HepG2 (cell line): ENCODE results near the gene CBLC. TPM values are rescaled to one million over a fixed set of nuclear protein-coding genes. Genes with fewer than 3 reads are reported as not detected.

Experiments
- AKNA ChIP-seq: sonication (generic); formaldehyde crosslinking; IDR thresholded peaks from 2 replicates; pipeline ENCODE4 v1.4.0; 2020; ENCODE audit warnings: missing genetic modification reagents, borderline replicate concordance
- ARNT2 ChIP-seq: sonication (generic); formaldehyde crosslinking; IDR thresholded peaks from 2 replicates; pipeline ENCODE4 v1.8.0; 2022; ENCODE audit warnings: mild to moderate bottlenecking, low read depth, missing genetic modification reagents, moderate library complexity
- MAX ChIP-seq: IDR thresholded peaks from 2 replicates; pipeline ENCODE4 v1.6.1; 2012; ENCODE audit warnings: inconsistent platforms
- MIER2 ChIP-seq: IDR thresholded peaks from 2 replicates; pipeline ENCODE4 v1.6.1; 2016; ENCODE audit warnings: missing biosample characterization, missing genetic modification reagents
- MXD4 ChIP-seq: IDR thresholded peaks from 2 replicates; pipeline ENCODE4 v1.6.1; 2016; ENCODE audit warnings: mild to moderate bottlenecking, missing biosample characterization, missing genetic modification reagents
- MYC ChIP-seq: sonication (generic); formaldehyde crosslinking; IDR thresholded peaks from 2 replicates; pipeline ENCODE4 v1.9.0; 2021; ENCODE audit warnings: missing genetic modification reagents, borderline replicate concordance
- RELA ChIP-seq: sonication (generic); formaldehyde crosslinking; IDR thresholded peaks from 2 replicates; pipeline ENCODE4 v1.4.0; 2020; ENCODE audit warnings: missing genetic modification reagents
- ZNF253 ChIP-seq: sonication (generic); formaldehyde crosslinking; IDR thresholded peaks from 2 replicates; pipeline ENCODE4 v1.8.0; 2022; ENCODE audit warnings: mild to moderate bottlenecking, missing genetic modification reagents, borderline replicate concordance
- ZNF710 ChIP-seq: sonication (generic); formaldehyde crosslinking; IDR thresholded peaks from 2 replicates; pipeline ENCODE4 v1.5.0; 2020; ENCODE audit warnings: mild to moderate bottlenecking, missing genetic modification reagents, borderline replicate concordance
- ZNF883 ChIP-seq: sonication (generic); formaldehyde crosslinking; IDR thresholded peaks from 2 replicates; pipeline ENCODE4 v1.5.1; 2020; ENCODE audit warnings: mild to moderate bottlenecking, missing genetic modification reagents; ENCODE audit errors: not compliant biosample characterization
- polyA plus RNA-seq, 8 experiments: library from polyadenylated mRNA; depleted of rRNA in 3 of 8; stranded (reverse) in 7 of 8; unstranded in 1 of 8; fragments of >200 nt; fragmentation: Illumina TruSeq in 4 of 8; extraction: Trizol in 4 of 8; gene quantifications; 2 replicates each; pipeline versions ENCODE4 v1.2.1 to v1.2.3, GENCODE V29; 2011 to 2016; ENCODE audit warnings: low read depth in 4 of 8, missing spikeins in 1 of 8, mixed read lengths in 1 of 8; ENCODE audit not compliant: insufficient read depth in 1 of 8
- total RNA-seq, 5 experiments: library from RNA; depleted of rRNA; stranded (reverse); fragments of >200 nt; fragmentation: Illumina TruSeq; extraction: Trizol; gene quantifications; 2 replicates each; pipeline ENCODE4 v1.2.3, GENCODE V29; 2016; ENCODE audit warnings: low read depth in 1 of 5

Gene CBLC
- total and polyA plus RNA-seq, 2 of the 13 experiments (the other 11 are each of a cell fraction or from before 2014, with no cell fraction given): 1.8 to 2.6 TPM

- TF ChIP-seq ZNF883 (CRISPR knock-in tag) (no peak), ZNF253 (CRISPR knock-in tag) (no peak), MAX (peak; percentile 40; the same call in 1 of the 2 replicates), ARNT2 (CRISPR knock-in tag) (peak; percentile 21; the same call in 1 of the 2 replicates), AKNA (CRISPR knock-in tag) (no peak), MYC (CRISPR knock-in tag) (peak; percentile 57; the same call in 1 of the 2 replicates), ZNF710 (CRISPR knock-in tag) (peak; percentile 51; the same call in 1 of the 2 replicates), RELA (CRISPR knock-in tag) (no peak), MXD4 (no peak), MIER2 (CRISPR knock-in tag) (no peak)
Observed at GRCh38 chr19:44796701-44797115, 19.0 kb downstream of the CBLC start (continued).
